SK-N-MC (cell line): ENCODE data around the gene FUT8.

ENCODE experiments used
- EZH2 ChIP-seq: fragments of 200-600 bp; sonication (generic); IDR thresholded peaks from one replicate; pipeline ENCODE4 v1.6.1; 2017; ENCODE audit warnings: antibody characterized with exemption
- POLR2AphosphoS5 ChIP-seq: IDR thresholded peaks from 2 replicates; pipeline ENCODE4 v1.6.1; 2012; ENCODE audit warnings: mild to moderate bottlenecking, low read depth, low read length, borderline replicate concordance

GRCh38 chr14:65731933-65732506 lies 319.5 kb downstream of the FUT8 start:
- TF ChIP-seq EZH2: no peak
- TF ChIP-seq POLR2AphosphoS5: no peak
